ENCODE measurements around the gene MEF2A.

Gene MEF2A

DNA sequence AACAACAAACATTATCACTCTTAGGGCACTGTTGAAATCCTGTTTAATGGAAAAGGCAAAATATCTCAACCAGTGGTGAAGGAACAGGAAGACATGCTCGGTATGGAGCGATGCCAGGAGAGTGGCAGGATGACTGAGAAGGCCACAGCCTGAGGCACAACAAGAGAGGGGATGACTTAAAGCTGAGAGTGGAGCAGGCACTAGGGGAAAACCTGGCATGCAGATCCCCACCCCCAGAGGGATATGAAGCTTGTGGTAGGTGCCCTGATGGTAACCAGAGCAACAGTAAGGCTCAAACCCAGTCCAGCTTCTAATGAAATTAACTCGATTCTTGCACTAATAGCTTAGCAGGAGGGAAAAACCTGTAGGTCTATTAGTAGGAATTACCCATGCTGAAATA lies 127.0 kb downstream of the MEF2A start:
- H3K4me1 ChIP-seq (ENCODE audit: control insufficient read depth, insufficient read depth, low read length), result no peaks in the 10 kb centered on the region
- POLR2A ChIA-PET, result no interaction called here
- no peaks in the 10 kb centered on the region; the same call in 1 of the 2 replicates for H3K9me3 ChIP-seq (ENCODE audit: control insufficient read depth, insufficient read depth, low read depth, low read length)
- no peak overlapping the region for H3K4me3 ChIP-seq (ENCODE audit: low read depth, low read length)
- H3K36me3 ChIP-seq (ENCODE audit: control insufficient read depth in 2 of 2, insufficient read depth in 1 of 2, low read length in 2 of 2), result peaks cover 36 to 63% of the 10 kb centered on the region in 2 experiments
- CTCF ChIA-PET, result interaction anchor here (0.8 to 1.5 kb wide), 2 partner anchors 11 to 418 kb away, joined by 3 to 7 read pairs; no protein-coding TSS in a partner anchor
- TF ChIP-seq ZNF404 (tag by site-specific recombination; IDR thresholded peaks at IDR 0.05) (no peak), SP3 (tag by site-specific recombination; IDR thresholded peaks at IDR 0.05) (no peak), ZNF391 (tag by site-specific recombination; IDR thresholded peaks at IDR 0.05; ENCODE audit: borderline replicate concordance, low read depth) (no peak), RBAK (tag by site-specific recombination; IDR thresholded peaks at IDR 0.05) (no peak)
- TF ChIP-seq, protein P1, sequence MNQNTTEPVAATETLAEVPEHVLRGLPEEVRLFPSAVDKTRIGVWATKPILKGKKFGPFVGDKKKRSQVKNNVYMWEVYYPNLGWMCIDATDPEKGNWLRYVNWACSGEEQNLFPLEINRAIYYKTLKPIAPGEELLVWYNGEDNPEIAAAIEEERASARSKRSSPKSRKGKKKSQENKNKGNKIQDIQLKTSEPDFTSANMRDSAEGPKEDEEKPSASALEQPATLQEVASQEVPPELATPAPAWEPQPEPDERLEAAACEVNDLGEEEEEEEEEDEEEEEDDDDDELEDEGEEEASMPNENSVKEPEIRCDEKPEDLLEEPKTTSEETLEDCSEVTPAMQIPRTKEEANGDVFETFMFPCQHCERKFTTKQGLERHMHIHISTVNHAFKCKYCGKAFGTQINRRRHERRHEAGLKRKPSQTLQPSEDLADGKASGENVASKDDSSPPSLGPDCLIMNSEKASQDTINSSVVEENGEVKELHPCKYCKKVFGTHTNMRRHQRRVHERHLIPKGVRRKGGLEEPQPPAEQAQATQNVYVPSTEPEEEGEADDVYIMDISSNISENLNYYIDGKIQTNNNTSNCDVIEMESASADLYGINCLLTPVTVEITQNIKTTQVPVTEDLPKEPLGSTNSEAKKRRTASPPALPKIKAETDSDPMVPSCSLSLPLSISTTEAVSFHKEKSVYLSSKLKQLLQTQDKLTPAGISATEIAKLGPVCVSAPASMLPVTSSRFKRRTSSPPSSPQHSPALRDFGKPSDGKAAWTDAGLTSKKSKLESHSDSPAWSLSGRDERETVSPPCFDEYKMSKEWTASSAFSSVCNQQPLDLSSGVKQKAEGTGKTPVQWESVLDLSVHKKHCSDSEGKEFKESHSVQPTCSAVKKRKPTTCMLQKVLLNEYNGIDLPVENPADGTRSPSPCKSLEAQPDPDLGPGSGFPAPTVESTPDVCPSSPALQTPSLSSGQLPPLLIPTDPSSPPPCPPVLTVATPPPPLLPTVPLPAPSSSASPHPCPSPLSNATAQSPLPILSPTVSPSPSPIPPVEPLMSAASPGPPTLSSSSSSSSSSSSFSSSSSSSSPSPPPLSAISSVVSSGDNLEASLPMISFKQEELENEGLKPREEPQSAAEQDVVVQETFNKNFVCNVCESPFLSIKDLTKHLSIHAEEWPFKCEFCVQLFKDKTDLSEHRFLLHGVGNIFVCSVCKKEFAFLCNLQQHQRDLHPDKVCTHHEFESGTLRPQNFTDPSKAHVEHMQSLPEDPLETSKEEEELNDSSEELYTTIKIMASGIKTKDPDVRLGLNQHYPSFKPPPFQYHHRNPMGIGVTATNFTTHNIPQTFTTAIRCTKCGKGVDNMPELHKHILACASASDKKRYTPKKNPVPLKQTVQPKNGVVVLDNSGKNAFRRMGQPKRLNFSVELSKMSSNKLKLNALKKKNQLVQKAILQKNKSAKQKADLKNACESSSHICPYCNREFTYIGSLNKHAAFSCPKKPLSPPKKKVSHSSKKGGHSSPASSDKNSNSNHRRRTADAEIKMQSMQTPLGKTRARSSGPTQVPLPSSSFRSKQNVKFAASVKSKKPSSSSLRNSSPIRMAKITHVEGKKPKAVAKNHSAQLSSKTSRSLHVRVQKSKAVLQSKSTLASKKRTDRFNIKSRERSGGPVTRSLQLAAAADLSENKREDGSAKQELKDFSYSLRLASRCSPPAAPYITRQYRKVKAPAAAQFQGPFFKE (tag by site-specific recombination; IDR thresholded peaks at IDR 0.05; ENCODE audit: borderline replicate concordance), result no peak
- H3K27ac ChIP-seq (ENCODE audit: extremely low read depth, low read depth, low read length), result no peak overlapping the region

- POLR2A ChIA-PET, result interaction anchor here (0.5 kb wide), 1 partner anchor 34 kb away, joined by 4 read pairs; no protein-coding TSS in a partner anchor
- Histone ChIP-seq H3K27ac (ENCODE audit: extremely low read depth, low read depth, low read length) (no peak overlapping the region), H3K4me3 (ENCODE audit: low read depth, low read length) (no peak overlapping the region), H3K9me3 (ENCODE audit: control insufficient read depth, insufficient read depth, low read depth, low read length) (no peaks in the 10 kb centered on the region), H3K4me1 (ENCODE audit: control insufficient read depth, insufficient read depth, low read length) (no peaks in the 10 kb centered on the region; the same call in 1 of the 2 replicates), H3K36me3 (ENCODE audit: control insufficient read depth in 2 of 2, insufficient read depth in 1 of 2, low read length in 2 of 2) (peaks cover 26 to 51% of the 10 kb centered on the region in 2 experiments)
- TF ChIP-seq MYNN (tag by site-specific recombination; IDR thresholded peaks at IDR 0.05; ENCODE audit: borderline replicate concordance) (no peak), ZNF501 (tag by site-specific recombination; IDR thresholded peaks at IDR 0.05) (no peak), GLI4 (tag by site-specific recombination; IDR thresholded peaks at IDR 0.05) (no peak), ZNF555 (tag by site-specific recombination; conservative IDR thresholded peaks at IDR 0.05) (no peak), KLF1 (tag by site-specific recombination; IDR thresholded peaks at IDR 0.05) (no peak), ZNF544 (tag by site-specific recombination; IDR thresholded peaks at IDR 0.05) (no peak), MZF1 (tag by site-specific recombination; IDR thresholded peaks at IDR 0.05; ENCODE audit: borderline replicate concordance) (no peak), RBAK (tag by site-specific recombination; IDR thresholded peaks at IDR 0.05) (no peak), ZNF19 (tag by site-specific recombination; IDR thresholded peaks at IDR 0.05; ENCODE audit: low read depth) (no peak), ZNF362 (tag by site-specific recombination; IDR thresholded peaks at IDR 0.05) (no peak), GLIS1 (tag by site-specific recombination; IDR thresholded peaks at IDR 0.05) (no peak), GLI2 (tag by site-specific recombination; IDR thresholded peaks at IDR 0.05; ENCODE audit: borderline replicate concordance, low read depth) (no peak), ZNF155 (tag by site-specific recombination; IDR thresholded peaks at IDR 0.05) (no peak), ZIC2 (tag by site-specific recombination; IDR thresholded peaks at IDR 0.05) (no peak)
- TF ChIP-seq, protein P2, sequence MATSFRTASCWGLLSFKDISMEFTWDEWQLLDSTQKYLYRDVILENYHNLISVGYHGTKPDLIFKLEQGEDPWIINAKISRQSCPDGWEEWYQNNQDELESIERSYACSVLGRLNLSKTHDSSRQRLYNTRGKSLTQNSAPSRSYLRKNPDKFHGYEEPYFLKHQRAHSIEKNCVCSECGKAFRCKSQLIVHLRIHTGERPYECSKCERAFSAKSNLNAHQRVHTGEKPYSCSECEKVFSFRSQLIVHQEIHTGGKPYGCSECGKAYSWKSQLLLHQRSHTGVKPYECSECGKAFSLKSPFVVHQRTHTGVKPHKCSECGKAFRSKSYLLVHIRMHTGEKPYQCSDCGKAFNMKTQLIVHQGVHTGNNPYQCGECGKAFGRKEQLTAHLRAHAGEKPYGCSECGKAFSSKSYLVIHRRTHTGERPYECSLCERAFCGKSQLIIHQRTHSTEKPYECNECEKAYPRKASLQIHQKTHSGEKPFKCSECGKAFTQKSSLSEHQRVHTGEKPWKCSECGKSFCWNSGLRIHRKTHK (tag by site-specific recombination; IDR thresholded peaks at IDR 0.05), result no peak
- TF ChIP-seq, protein P1 (tag by site-specific recombination; IDR thresholded peaks at IDR 0.05; ENCODE audit: borderline replicate concordance), result no peak
- CTCF ChIA-PET, result interaction anchor here (0.6 to 1.5 kb wide), 2 partner anchors 8 to 342 kb away, joined by 4 to 6 read pairs; no protein-coding TSS in a partner anchor
Measured at GRCh38 chr15:99696096-99696495, 130.3 kb downstream of the MEF2A start.

Data from HEK293 (cell line).